Panc1 (cell line): ENCODE data around the gene CKS1B. TPM values are rescaled to one million over a fixed set of nuclear protein-coding genes. Genes with fewer than 3 reads are reported as not detected.

Experiments
- ATAC-seq: fragments of 200-7000 bp; cut with Tn5 transposase; 2 replicates; pipeline ENCODE4 v1.9.1; 2020; ENCODE audit warnings: mild to moderate bottlenecking, moderate library complexity
- BruUV-seq: library from RNA; stranded (reverse); fragments of 400-500 nt; replicated peaks from 2 replicates; lab custom pipeline; 2021; lab: Mats Ljungman, UMichigan
- CTCF ChIA-PET: fragments of 300-600 bp; sonication (Branson Sonifier 250); formaldehyde crosslinking; loops from one replicate; lab custom pipeline; 2022; ENCODE audit warnings: antibody characterized with exemption; lab: Charles Lee
- POLR2A ChIA-PET: fragments of 300-600 bp; sonication (Branson Sonifier 250); formaldehyde crosslinking; loops from one replicate; lab custom pipeline; 2022; ENCODE audit warnings: antibody characterized with exemption; lab: Charles Lee
- DNase-seq: peaks from one replicate; pipeline ENCODE4 v3.0.0-alpha.2; 2010; ENCODE audit warnings: low read depth, low spot score
- H3K27ac ChIP-seq: 2 replicates; pipeline ENCODE4 v1.5.1; 2011; ENCODE audit warnings: mild to moderate bottlenecking, low read length, inconsistent platforms
- H3K27me3 ChIP-seq: fragments of 200-500 bp; sonication (Bioruptor generic); 2 replicates; pipeline ENCODE4 v1.6.0; 2014; ENCODE audit warnings: low read length, inconsistent platforms; ENCODE audit not compliant: control insufficient read depth, insufficient read depth
- H3K36me3 ChIP-seq: fragments of 200-500 bp; sonication (Bioruptor generic); 2 replicates; pipeline ENCODE4 v1.5.1; 2014; ENCODE audit warnings: inconsistent platforms, mild to moderate bottlenecking, low read length, moderate library complexity; ENCODE audit not compliant: control insufficient read depth, insufficient read depth
- H3K4me1 ChIP-seq: 2 replicates; pipeline ENCODE4 v1.5.1; 2011; ENCODE audit warnings: inconsistent platforms, mild to moderate bottlenecking, low read length, moderate library complexity; ENCODE audit not compliant: control insufficient read depth, insufficient read depth
- H3K4me3 ChIP-seq, 2 experiments: 2 replicates each; pipeline ENCODE4 v1.5.1; 2011 to 2012; ENCODE audit warnings: low read depth in 2 of 2, low read length in 2 of 2, mild to moderate bottlenecking in 2 of 2, inconsistent platforms in 1 of 2, moderate library complexity in 1 of 2
- H3K9me3 ChIP-seq: fragments of 200-500 bp; sonication (Bioruptor generic); 2 replicates; pipeline ENCODE4 v1.5.1; 2014; ENCODE audit warnings: low read depth, mild to moderate bottlenecking, inconsistent platforms, low read length, moderate library complexity; ENCODE audit not compliant: control insufficient read depth, insufficient read depth
- POLR2AphosphoS5 ChIP-seq: IDR thresholded peaks from 2 replicates; pipeline ENCODE4 v1.6.1; 2012; ENCODE audit warnings: mild to moderate bottlenecking, low read depth, low read length, moderate library complexity
- SIN3A ChIP-seq: IDR thresholded peaks from 2 replicates; pipeline ENCODE4 v1.6.1; 2012; ENCODE audit warnings: low read depth, mild to moderate bottlenecking, low read length, moderate library complexity, borderline replicate concordance; ENCODE audit not compliant: insufficient read depth
- TCF7L2 ChIP-seq: IDR thresholded peaks from 2 replicates; pipeline ENCODE4 v1.6.1; 2011; ENCODE audit warnings: mild to moderate bottlenecking, low read depth, low read length, inconsistent platforms
- in situ Hi-C: cut with HindIII; loops from 2 replicates; pipeline ENCODE4 v1.10.0; 2016; ENCODE audit warnings: low sequenced_read_pairs, low pct_unique_long_range_greater_than_20kb
- intact Hi-C: fragments of 100-400 bp; cut with micrococcal nuclease; formaldehyde crosslinking; loops from one replicate; pipeline ENCODE4 v1.10.0; 2022; ENCODE audit not compliant: unreplicated experiment
- total RNA-seq: library from RNA; stranded (reverse); gene quantifications from one replicate; pipeline ENCODE4 v1.2.1, GENCODE V29; 2021; ENCODE audit not compliant: unreplicated experiment
- TF ChIP-seq, protein P1 (sequence below), 2 experiments: IDR thresholded peaks; 2 replicates each; pipeline ENCODE4 v1.6.1; 2011 to 2012; ENCODE audit warnings: low read depth in 2 of 2, control low read depth in 1 of 2, low read length in 1 of 2, mild to moderate bottlenecking in 1 of 2, moderate library complexity in 1 of 2; ENCODE audit not compliant: insufficient read depth in 1 of 2
- TF ChIP-seq, protein P2 (sequence below): fragments of 450-650 bp; IDR thresholded peaks from 2 replicates; pipeline ENCODE4 v1.5.1; 2017; ENCODE audit warnings: mild to moderate bottlenecking

The CKS1B gene
- total RNA-seq, 1 experiment from 2014 or later: 212 TPM

DNA sequence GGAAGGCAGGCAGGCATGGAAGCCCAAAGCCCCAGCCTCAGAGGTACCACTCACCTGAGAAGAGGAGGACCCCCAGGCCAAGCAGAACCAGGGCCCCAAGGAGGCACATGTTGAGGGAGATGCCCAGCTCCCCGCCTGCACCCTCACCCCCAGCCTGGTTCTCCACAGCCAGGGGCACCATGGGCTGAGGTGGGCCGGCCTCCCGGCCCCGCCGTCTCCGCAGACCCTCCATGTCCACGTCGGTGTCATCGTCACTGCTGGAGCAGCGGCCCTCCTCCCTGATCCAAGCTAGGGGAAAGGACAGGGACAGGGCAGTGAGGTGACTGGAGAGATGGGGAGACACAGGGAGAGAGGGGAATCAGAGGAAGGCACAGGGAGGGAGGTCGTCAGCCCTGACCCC is 26.4 kb upstream of the CKS1B start:
- POLR2A ChIA-PET: no interaction called here
- CTCF ChIA-PET: interaction anchor here (0.6 kb wide), 2 partner anchors 8 to 85 kb away, joined by 3 read pairs; no protein-coding TSS in a partner anchor
- Histone ChIP-seq H3K27ac (no peak overlapping the region), H3K4me1 (peaks cover 6% of the 10 kb centered on the region; the same call in 1 of the 2 replicates), H3K9me3 (no peaks in the 10 kb centered on the region), H3K36me3 (no peaks in the 10 kb centered on the region), H3K4me3 (no peak overlapping the region), H3K27me3 (no peaks in the 10 kb centered on the region)
- DNase-seq: no peak
- no TSS peak for BruUV-seq
- TF ChIP-seq, protein P1, sequence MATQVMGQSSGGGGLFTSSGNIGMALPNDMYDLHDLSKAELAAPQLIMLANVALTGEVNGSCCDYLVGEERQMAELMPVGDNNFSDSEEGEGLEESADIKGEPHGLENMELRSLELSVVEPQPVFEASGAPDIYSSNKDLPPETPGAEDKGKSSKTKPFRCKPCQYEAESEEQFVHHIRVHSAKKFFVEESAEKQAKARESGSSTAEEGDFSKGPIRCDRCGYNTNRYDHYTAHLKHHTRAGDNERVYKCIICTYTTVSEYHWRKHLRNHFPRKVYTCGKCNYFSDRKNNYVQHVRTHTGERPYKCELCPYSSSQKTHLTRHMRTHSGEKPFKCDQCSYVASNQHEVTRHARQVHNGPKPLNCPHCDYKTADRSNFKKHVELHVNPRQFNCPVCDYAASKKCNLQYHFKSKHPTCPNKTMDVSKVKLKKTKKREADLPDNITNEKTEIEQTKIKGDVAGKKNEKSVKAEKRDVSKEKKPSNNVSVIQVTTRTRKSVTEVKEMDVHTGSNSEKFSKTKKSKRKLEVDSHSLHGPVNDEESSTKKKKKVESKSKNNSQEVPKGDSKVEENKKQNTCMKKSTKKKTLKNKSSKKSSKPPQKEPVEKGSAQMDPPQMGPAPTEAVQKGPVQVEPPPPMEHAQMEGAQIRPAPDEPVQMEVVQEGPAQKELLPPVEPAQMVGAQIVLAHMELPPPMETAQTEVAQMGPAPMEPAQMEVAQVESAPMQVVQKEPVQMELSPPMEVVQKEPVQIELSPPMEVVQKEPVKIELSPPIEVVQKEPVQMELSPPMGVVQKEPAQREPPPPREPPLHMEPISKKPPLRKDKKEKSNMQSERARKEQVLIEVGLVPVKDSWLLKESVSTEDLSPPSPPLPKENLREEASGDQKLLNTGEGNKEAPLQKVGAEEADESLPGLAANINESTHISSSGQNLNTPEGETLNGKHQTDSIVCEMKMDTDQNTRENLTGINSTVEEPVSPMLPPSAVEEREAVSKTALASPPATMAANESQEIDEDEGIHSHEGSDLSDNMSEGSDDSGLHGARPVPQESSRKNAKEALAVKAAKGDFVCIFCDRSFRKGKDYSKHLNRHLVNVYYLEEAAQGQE (IDR thresholded peaks at IDR 0.05; ENCODE audit: insufficient read depth in 1 of 2, low read depth in 2 of 2, low read length in 1 of 2): no peak
- no peak for TF ChIP-seq POLR2AphosphoS5
- no peak for TF ChIP-seq TCF7L2
- no peak for TF ChIP-seq SIN3A
- TF ChIP-seq, protein P2, sequence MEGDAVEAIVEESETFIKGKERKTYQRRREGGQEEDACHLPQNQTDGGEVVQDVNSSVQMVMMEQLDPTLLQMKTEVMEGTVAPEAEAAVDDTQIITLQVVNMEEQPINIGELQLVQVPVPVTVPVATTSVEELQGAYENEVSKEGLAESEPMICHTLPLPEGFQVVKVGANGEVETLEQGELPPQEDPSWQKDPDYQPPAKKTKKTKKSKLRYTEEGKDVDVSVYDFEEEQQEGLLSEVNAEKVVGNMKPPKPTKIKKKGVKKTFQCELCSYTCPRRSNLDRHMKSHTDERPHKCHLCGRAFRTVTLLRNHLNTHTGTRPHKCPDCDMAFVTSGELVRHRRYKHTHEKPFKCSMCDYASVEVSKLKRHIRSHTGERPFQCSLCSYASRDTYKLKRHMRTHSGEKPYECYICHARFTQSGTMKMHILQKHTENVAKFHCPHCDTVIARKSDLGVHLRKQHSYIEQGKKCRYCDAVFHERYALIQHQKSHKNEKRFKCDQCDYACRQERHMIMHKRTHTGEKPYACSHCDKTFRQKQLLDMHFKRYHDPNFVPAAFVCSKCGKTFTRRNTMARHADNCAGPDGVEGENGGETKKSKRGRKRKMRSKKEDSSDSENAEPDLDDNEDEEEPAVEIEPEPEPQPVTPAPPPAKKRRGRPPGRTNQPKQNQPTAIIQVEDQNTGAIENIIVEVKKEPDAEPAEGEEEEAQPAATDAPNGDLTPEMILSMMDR: no peak
- no peak for ATAC-seq
- intact Hi-C loops: no loop called here
- in situ Hi-C loops: no loop called here

DNA sequence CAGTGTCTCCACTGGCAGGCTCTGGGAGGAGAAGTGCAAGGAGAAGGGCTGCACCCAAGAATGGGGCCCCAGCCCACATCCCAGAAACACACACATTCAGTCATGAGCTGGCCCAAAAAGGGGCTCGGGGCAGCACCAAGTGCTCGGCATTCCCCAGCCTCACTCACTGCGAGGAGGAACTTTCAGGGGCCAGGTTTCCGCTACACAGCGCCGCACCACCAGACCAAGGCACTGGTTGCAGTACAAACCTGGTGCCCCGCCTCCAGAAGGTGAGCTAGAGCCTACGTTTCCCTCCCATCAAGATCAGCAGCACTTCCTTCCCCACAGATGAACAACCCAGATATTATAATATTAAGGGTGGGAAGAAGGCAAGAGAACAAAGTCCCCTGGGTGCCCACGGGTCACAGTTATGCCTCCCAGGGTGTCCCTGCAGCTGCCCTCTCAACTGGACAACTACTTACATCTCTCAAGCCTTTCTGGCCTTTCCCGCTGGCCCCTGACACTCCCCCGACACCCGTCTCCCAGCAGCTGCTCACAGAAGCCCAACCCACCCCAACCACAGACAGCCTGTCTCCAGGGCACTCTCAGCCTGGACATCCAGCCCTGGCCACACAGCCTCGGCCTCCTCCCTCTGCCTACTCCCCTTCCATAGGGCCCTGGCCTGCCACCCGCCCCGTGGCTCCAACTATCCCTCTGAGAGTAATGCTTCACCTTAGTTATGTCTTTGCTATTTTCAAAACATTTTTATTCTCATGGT is 22.4 kb upstream of the CKS1B start:
- H3K36me3 ChIP-seq: no peaks in the 10 kb centered on the region
- H3K27ac ChIP-seq: no peak overlapping the region
- in situ Hi-C loops: no loop called here
- no peak overlapping the region for H3K4me3 ChIP-seq
- BruUV-seq: no TSS peak
- ChIA-PET POLR2A (interaction anchor here (0.6 kb wide), 1 partner anchor 1114 kb away, joined by 4 read pairs; no protein-coding TSS in a partner anchor), CTCF (no interaction called here)
- no peak for ATAC-seq
- no peaks in the 10 kb centered on the region for H3K9me3 ChIP-seq
- intact Hi-C loops: loop anchor here (10.0 kb wide), 1 partner anchor 387 kb away; the partner anchor contains the start of gene CHRNB2
- no peak for TF ChIP-seq POLR2AphosphoS5
- no peak for TF ChIP-seq TCF7L2
- TF ChIP-seq, protein P2: no peak
- TF ChIP-seq, protein P1 (IDR thresholded peaks at IDR 0.05; ENCODE audit: insufficient read depth in 1 of 2, low read depth in 2 of 2, low read length in 1 of 2): no peak
- TF ChIP-seq SIN3A: no peak
- H3K27me3 ChIP-seq: no peaks in the 10 kb centered on the region
- H3K4me1 ChIP-seq: peaks cover 17% of the 10 kb centered on the region
- no peak for DNase-seq
